Esophagus muscularis mucosa (tissue), 4 donors: ENCODE measurements around the gene TUBA4A.

Experiments used
- EP300 ChIP-seq: sonication (generic); formaldehyde crosslinking; IDR thresholded peaks from one replicate; pipeline ENCODE4 v1.6.1; 2017; ENCODE audit warnings: antibody characterized with exemption
- POLR2A ChIP-seq: fragments of 450-650 bp; IDR thresholded peaks from one replicate; pipeline ENCODE4 v1.6.1; 2017; ENCODE audit warnings: antibody characterized with exemption, moderate library complexity, mild to moderate bottlenecking, low read depth
- POLR2AphosphoS5 ChIP-seq, 2 donors: sonication (generic); formaldehyde crosslinking; IDR thresholded peaks; one replicate each; pipeline ENCODE4 v1.6.1; 2017; ENCODE audit warnings: antibody characterized with exemption in 2 of 2
- TF ChIP-seq, protein P1 (sequence below), 3 experiments: fragments of 200-600 bp in 2 of 3; fragments of 450-650 bp in 1 of 3; sonication (generic) in 2 of 3; IDR thresholded peaks; one replicate each; pipeline ENCODE4 v1.5.1; 2017 to 2019; ENCODE audit warnings: antibody characterized with exemption in 3 of 3, mild to moderate bottlenecking in 2 of 3, moderate library complexity in 1 of 3

DNA sequence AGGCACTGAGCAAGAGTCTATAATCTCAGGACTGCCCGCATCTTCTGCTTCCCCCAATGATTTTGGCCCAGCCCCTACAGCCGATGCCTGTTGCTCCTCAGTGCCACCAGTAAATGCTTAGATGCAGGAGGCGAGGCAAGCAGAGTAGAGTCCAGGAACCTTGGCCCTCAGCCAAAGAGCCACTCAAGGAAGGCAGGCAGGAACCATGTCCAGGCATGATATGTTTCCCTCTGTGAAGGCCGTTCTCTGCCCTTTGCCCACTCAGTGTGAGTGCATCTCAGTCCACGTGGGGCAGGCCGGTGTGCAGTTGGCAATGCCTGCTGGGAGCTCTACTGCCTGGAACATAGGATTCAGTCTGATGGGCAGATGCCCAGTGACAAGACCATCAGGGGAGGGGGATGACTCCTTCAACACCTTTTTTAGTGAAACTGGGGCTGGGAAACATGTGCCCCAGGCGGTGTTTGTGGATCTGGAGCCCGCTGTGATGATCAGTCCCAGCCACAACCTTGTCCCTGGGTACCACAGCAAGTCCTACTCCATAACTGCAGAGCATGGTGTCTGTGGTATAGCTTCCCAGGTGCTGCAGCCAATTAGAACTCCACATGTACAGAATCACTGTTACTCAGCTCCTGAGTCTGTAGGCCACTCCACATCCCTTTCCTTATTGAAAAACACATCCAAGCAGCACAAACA is 15.8 kb upstream of the TUBA4A start:
- TF ChIP-seq POLR2A (no peak), POLR2AphosphoS5 (IDR thresholded peaks at IDR 0.05) (no peak), EP300 (no peak)
- TF ChIP-seq, protein P1, sequence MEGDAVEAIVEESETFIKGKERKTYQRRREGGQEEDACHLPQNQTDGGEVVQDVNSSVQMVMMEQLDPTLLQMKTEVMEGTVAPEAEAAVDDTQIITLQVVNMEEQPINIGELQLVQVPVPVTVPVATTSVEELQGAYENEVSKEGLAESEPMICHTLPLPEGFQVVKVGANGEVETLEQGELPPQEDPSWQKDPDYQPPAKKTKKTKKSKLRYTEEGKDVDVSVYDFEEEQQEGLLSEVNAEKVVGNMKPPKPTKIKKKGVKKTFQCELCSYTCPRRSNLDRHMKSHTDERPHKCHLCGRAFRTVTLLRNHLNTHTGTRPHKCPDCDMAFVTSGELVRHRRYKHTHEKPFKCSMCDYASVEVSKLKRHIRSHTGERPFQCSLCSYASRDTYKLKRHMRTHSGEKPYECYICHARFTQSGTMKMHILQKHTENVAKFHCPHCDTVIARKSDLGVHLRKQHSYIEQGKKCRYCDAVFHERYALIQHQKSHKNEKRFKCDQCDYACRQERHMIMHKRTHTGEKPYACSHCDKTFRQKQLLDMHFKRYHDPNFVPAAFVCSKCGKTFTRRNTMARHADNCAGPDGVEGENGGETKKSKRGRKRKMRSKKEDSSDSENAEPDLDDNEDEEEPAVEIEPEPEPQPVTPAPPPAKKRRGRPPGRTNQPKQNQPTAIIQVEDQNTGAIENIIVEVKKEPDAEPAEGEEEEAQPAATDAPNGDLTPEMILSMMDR (IDR thresholded peaks at IDR 0.05): no peak
